ENCODE measurements around the gene ANKRD34A.

The ANKRD34A gene

DNA sequence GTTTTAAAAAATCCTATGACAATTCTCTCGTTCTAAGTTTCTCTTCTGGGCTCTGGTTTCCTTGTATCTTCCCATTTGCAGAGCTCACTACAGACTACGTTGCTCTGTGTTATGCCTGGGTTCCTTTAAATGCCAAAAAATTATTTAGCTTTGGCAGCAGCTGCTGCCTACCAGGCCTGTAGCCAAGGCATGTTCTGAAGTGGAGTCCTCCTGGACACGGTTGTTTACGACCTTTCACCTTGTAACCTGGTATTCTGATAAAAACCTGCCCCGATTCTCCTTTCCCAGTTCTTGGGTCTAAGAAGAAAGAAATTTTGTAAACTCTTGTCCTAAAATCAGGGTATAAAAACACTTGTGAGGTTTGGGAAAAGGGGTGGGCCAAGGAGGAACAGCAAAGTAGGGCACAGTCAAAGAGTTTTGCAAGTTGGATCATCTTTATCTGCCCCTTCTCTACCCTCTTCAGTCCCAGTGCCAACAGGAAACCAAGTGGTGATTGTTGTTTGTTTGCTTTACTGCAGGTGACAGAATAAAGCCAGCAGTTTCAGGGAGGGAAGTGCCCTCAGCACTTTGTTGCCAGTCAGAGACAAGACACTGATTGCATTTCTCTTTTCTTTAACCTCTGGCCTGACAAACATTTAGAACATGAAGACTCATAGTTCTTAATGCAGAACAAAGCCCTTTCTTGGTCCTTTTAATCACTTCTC is 35.1 kb upstream of the ANKRD34A start:
- no peak for TF ChIP-seq CTCF (IDR thresholded peaks at IDR 0.05)

- no peak for TF ChIP-seq CTCF (IDR thresholded peaks at IDR 0.05)
These were observed 33.3 kb upstream of the ANKRD34A start for GRCh38 chr1:145997718-145998023.

- TF ChIP-seq CTCF (IDR thresholded peaks at IDR 0.05), result no peak
These were observed 32.8 kb upstream of the ANKRD34A start for GRCh38 chr1:145997016-145997717.

GRCh38 chr1:145996433-145997015 is 32.1 kb upstream of the ANKRD34A start, which contains the start of gene TXNIP:
Gene TXNIP (minus strand): TSS chr1:145996579. CDS start chr1:145996266, 313 bp downstream.
- no peak for TF ChIP-seq CTCF (IDR thresholded peaks at IDR 0.05)

- no peak for TF ChIP-seq CTCF (IDR thresholded peaks at IDR 0.05)
These were observed 31.6 kb upstream of the ANKRD34A start for GRCh38 chr1:145995964-145996432.

- no peak for TF ChIP-seq CTCF (IDR thresholded peaks at IDR 0.05)
These were observed 30.9 kb upstream of the ANKRD34A start for GRCh38 chr1:145995148-145995881.

DNA sequence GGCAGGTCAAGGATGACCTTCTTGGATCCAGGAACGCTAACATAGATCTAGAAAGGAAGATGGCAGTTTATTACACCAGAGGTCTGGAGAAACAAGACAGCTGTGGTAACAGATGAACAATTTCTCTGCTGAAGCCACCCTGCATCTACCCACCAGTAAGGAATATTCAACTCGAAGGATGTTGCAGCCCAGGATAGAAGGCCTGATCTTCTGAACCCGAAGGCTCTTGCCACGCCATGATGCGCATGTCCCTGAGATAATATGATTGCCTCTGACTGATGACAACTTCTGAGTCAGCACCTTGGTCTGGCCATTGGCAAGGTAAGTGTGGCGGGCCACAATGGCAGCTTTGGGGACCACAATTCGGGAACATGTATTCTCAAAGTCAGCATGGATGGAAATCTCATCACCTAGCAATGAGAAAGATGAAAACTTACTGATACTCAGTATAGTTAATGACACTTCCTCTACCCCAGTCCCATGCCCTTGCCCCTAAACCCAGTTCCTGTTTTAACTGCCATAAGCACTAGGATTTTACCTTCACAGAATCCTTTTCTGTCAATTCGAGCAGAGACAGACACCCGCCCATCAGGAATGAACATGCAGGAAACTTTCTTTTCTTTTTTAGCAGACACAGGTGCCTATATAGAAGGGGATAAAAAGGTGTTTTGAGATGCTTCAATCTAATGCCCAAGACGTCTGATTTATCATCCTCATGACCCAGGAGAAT is 30.2 kb upstream of the ANKRD34A start:
- TF ChIP-seq CTCF (IDR thresholded peaks at IDR 0.05), result no peak
